ENCODE data around the gene ROM1.
A peak's percentile ranks its signal among the peaks of the same experiment; 100 is the strongest.
"Not testable (repeated sequence)": the region's sequence is repeated elsewhere in the genome, so short reads cannot be mapped to it uniquely, and the experiment has no call there.

Gene ROM1

DNA sequence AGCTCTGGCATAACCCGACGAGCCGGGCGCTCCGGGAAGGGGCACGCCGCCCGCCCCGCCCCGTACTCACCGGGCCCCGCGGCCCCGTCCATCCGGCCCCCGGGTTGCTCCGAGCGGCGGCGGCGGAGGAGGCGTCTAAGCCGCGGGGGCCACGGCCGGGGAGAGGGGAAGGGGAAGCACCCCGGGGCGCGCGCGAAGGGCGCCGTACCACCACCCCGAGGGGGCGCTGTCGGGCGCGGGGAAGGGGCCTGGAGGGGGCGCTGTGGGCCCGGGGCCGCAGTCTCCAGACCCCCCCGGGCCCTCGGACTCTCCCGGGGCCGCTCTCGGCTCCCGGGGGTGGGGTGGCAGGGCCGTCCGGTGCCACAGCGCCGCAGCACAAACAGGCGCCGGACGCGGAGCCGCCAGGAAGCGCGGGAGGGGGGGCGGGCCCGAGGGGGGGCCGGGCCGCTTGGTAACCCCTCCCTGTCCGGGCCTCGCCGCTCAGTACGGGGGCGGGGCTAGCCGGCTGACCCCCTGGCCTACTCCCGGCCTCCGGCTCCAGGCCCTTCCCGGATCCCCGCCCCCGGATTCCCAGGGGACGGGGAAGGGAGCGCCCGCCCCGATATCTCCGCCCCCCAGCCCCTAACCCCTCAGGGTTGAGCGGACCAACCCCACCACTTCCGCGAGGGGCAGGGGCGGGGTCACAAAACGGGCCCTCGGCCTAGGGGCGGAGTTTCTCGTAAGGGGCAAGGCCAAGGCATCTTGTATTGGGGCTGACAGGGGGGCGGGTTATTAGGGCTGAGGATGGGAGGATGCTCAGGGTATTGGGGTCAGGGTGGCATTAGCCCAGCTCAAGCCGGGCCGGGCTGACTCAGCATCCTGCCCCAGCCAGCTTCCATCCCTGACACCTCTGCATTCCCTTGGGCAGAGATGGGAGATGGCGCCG, at the start of gene ROM1, which contains the start of gene EML3:
Gene ROM1, plus strand, starts transcription at position 892 of the 925 bp plus-strand sequence. Its CDS starts 25 bp downstream, at position 917.
Gene EML3, minus strand, starts transcription at position 410 of the 925 bp plus-strand sequence. Its CDS starts 318 bp downstream, at position 92.
- peak; percentile 78 for DNase-seq (ENCODE audit: low read depth)

DNA sequence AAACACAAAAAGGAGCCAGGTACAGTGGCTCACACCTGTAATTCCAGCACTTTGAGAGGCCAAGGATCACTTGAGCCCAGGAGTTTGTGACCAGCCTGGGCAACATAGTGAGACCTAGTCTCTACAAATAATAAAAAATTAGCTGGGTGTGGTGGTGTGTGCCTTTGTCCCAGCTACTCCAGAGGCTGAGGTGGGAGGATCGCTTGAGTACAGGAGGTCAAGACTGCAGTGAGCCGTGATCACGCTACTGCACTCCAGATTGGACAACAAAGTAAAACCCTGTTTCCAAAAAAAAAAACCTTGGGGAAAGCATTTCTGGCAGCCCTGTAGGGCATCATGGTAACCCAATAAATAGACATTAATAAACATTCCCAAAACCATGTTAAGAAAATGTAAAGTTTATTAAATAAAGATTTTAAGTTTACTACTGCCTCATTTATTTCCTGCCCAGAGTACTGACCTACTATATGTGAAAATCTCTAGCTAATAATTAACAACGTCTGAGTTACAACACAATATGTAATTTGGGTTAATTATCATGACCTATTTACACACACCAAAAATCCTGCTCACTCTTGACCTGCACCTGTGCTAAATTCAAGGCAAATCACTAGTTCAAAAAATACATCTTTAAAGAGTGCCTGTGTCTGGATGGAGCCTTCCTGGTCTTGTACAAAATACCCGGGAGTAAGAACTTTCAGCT, 47.8 kb upstream of the ROM1 start:
- DNase-seq (ENCODE audit: low read depth), result no peak

- no peak for DNase-seq (ENCODE audit: low read depth)
Measured at GRCh38 chr11:62566247-62566646, 46.8 kb upstream of the ROM1 start.

DNA sequence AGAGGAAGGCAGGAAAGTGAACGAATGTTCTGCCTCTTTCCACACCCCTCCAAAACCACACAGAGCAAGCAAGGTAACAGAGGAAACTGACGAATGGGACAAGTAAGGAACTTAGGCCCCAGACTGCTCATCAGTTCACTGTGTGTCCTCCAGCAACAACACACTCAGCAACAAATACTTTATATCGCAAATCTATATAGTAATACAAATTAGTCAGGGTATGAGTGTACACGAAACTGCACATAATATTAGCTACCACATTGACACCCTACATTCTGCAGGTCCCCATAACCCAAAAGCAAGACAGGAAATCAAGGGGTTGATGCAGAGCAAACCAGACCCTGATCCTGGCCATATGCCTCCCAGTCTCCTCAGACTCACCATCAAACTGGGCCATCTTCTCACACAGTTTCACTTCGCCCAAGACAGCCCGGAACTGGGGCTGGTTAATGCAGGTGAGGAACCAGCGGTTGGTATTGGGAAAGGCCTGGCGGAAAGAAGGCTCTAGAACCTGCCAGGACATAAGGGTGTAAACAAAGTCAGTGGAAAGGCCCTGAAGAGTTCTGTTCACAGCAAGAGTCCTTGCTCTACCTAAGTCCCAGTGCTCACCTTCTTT, 45.9 kb upstream of the ROM1 start:
- DNase-seq (ENCODE audit: low read depth), result no peak

DNA sequence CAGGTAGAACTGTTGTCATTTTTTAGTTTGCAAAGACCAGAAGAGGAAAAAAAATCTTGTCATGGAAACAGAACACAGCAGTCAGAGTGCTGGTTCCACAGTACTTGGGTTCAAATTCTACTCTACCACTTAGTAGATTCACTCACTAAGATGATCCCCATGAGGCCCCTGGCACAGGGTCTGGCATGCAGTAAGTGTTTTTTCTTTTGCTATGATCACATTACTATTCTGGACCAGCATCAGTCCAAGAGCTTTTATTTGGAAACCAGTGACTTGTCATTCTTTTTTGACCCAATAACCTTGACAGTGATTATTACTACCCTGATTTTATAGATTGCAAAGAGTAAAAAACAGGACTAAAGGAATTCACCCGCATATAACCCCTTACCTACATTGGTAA, 43.4 kb upstream of the ROM1 start:
- no peak for DNase-seq (ENCODE audit: low read depth)

GRCh38 chr11:62570903-62571302, 42.2 kb upstream of the ROM1 start:
- DNase-seq (ENCODE audit: low read depth), result not testable (repeated sequence)

DNA sequence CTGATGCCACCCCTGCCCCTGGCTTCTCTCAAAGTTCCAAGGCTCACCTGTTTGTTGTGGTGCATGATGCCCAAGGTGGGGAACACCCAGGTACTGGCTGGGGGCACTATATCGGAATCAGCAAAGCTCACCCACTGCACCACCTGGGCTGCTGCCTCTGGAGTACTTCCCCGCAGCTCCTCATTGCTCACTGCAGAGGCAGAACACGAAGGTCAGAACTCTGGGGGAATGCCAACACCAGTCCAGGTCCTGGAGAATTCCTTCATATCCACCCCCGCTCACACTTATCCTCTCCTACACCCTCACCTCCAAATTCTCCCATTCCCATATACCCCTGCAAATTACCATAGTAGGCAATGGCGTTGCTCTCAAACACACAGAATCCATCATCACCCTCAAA, 41.6 kb upstream of the ROM1 start:
- not testable (repeated sequence) for DNase-seq (ENCODE audit: low read depth)

GRCh38 chr11:62572431-62572830, 40.6 kb upstream of the ROM1 start:
- DNase-seq (ENCODE audit: low read depth), result no peak

- DNase-seq (ENCODE audit: low read depth), result no peak
Measured at GRCh38 chr11:62573006-62573591, 40.0 kb upstream of the ROM1 start.

- DNase-seq (ENCODE audit: low read depth), result peak; percentile 93
Measured at GRCh38 chr11:62573592-62574362, 39.3 kb upstream of the ROM1 start, which contains the start of gene EEF1G. TSS of gene EEF1G (minus strand) at chr11:62573891. CDS start at chr11:62573842, 49 bp downstream.

DNA sequence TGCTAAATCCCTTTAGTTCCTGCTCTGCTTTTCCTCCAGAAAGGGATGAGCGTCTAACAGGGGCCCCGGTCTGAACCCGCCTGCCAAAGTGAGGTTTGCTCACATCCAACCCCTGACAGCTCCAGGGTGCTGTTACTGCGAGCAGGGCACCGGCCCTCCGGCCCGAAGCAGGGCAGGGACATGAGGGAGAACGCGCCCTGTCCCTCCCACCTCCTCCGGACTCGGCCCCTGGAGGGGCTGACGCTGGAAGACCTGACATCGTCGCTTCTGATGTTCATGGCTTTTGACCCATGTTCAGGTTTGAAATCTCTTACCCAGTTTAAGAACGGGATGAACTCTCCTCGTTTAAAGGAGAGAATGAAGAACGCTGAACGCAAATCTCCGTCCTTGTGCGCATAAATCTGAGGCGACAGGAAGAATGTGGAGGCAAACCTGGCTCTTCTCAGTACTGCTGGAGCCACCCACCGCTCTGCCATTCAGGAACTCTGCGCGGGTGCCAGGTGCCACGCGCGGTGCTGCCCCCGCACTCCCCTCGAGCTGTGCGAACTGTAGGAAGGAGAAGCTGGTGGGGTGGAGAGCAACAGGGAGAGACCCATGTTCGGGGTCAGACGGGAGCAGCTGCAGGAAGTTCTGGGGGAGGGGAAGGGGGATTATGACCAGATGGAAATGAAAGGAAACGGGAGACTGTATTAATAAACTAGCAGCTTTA, 38.5 kb upstream of the ROM1 start:
- DNase-seq (ENCODE audit: low read depth), result no peak

DNA sequence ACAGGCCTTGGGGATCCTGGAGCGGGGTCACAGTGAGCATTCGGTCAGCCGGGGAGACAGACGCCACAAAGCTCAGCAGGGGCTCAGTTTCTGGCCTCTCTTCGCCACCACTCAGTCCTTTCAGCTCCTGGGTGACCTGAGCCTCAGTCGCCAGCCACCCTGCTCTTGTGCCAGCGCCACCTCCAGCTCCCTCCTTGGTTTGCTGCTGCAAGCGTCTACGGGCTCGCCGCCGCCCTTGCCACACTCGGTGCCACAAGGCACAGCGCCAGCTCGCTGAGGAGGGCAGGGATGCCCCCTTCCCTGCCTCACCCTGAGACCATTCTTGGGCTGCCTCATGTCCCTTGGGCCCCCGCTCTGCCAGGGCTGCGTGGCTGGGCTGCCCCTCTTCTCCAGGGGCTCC, 37.9 kb upstream of the ROM1 start:
- DNase-seq (ENCODE audit: low read depth), result no peak

DNA sequence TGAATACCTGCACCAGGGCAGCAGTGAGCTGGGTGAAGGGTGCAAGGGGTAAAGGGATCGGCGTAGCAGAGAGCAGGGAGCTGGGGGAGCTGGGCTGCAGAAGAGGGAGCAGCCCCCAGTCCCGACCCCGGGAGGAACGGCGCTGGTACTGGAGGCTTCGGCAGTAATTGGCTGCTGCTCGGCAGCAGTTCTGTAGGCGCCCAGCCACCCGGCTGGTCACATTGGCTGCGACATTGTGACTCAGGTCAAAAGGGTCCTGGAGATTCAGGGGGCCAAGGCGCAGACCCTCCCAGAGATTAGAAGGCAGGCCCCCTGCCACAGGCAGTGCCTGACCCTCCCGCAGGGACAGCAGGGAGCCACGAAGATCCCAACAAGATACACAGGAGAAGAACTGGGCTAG, 37.2 kb upstream of the ROM1 start:
- no peak for DNase-seq (ENCODE audit: low read depth)

GRCh38 chr11:62577046-62577714, 35.9 kb upstream of the ROM1 start:
- DNase-seq (ENCODE audit: low read depth), result no peak

GRCh38 chr11:62578541-62578940, 34.5 kb upstream of the ROM1 start:
- DNase-seq (ENCODE audit: low read depth), result no peak

- no peak for DNase-seq (ENCODE audit: low read depth)
Measured at GRCh38 chr11:62579252-62579651, 33.8 kb upstream of the ROM1 start.

GRCh38 chr11:62580959-62581715, 31.9 kb upstream of the ROM1 start:
- no peak for DNase-seq (ENCODE audit: low read depth)

- not testable (repeated sequence) for DNase-seq (ENCODE audit: low read depth)
Measured at GRCh38 chr11:62581735-62582134, 31.3 kb upstream of the ROM1 start.

DNA sequence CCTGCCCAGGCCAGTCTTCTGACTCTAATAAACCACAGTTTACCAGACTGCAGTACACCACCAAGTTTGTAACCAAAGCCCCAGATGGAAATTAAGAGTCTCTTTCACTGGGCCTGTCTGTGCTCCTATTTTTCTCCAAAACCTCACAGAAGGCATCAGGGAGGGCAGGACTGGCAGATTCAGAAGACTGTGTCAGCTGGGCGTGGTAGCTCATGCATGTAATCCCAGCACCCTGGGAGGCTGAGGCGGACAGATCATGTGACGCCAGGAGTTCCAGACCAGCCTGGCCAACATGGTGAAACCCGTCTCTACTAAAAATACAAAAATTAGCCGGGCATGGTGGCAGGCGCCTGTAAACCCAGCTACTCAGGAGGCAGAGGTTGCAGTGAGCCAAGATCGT, 27.7 kb upstream of the ROM1 start:
- DNase-seq (ENCODE audit: low read depth), result not testable (repeated sequence)

Measured in stimulated activated CD8-positive, alpha-beta memory T cell treated with anti-CD3 and anti-CD28 coated beads, Interleukin-7, amount 100 ng/mL, for 24 hours (primary cell).